Measurements from ENCODE around the gene FSIP1. TPM values are rescaled to one million over a fixed set of nuclear protein-coding genes. Genes with fewer than 3 reads are reported as not detected.
A peak's percentile ranks its signal among the peaks of the same experiment; 100 is the strongest.

FSIP1 gene
- total RNA-seq, 1 experiment from 2014 or later: 3.2 TPM

GRCh38 chr15:39595338-39596221 lies 187.1 kb downstream of the FSIP1 start:
- no peak for DNase-seq (ENCODE audit: unreplicated experiment)
- Mint-ChIP-seq H3K9me3 (ENCODE audit: unreplicated experiment) (no peaks in the 10 kb centered on the region), H3K27me3 (ENCODE audit: insufficient read depth, unreplicated experiment) (no peaks in the 10 kb centered on the region), H3K4me1 (ENCODE audit: insufficient read depth, unreplicated experiment) (peaks cover 17% of the 10 kb centered on the region), H3K27ac (ENCODE audit: low read depth, unreplicated experiment) (peak overlapping the region; percentile 81), H3K36me3 (ENCODE audit: insufficient read depth, unreplicated experiment) (peaks cover 72% of the 10 kb centered on the region), H3K4me3 (ENCODE audit: unreplicated experiment) (no peak overlapping the region)
- TF ChIP-seq CTCF (IDR thresholded peaks at IDR 0.05; ENCODE audit: unreplicated experiment): no peak
- TSS peak; percentile 43 for BruUV-seq (replicated peaks)
- POLR2A ChIA-PET: interaction anchor here (0.6 to 1.8 kb wide), 5 partner anchors 30 to 418 kb away, joined by 3 to 5 read pairs (median 3); no protein-coding TSS in a partner anchor
- intact Hi-C loops (cut with micrococcal nuclease): no loop called here
- CTCF ChIA-PET: interaction anchor here (0.7 to 1.8 kb wide), 7 partner anchors 13 to 415 kb away, joined by 3 to 6 read pairs (median 4); no protein-coding TSS in a partner anchor

- CTCF ChIA-PET: interaction anchor here (0.7 to 1.8 kb wide), 5 partner anchors 12 to 414 kb away, joined by 3 to 6 read pairs (median 3); no protein-coding TSS in a partner anchor
- peaks cover 17% of the 10 kb centered on the region for H3K4me1 Mint-ChIP-seq (ENCODE audit: insufficient read depth, unreplicated experiment)
- no peak for TF ChIP-seq CTCF (IDR thresholded peaks at IDR 0.05; ENCODE audit: unreplicated experiment)
- H3K27ac Mint-ChIP-seq (ENCODE audit: low read depth, unreplicated experiment): peak overlapping the region; percentile 43
- no peaks in the 10 kb centered on the region for H3K9me3 Mint-ChIP-seq (ENCODE audit: unreplicated experiment)
- intact Hi-C loops (cut with micrococcal nuclease): no loop called here
- no peak for DNase-seq (ENCODE audit: unreplicated experiment)
- H3K27me3 Mint-ChIP-seq (ENCODE audit: insufficient read depth, unreplicated experiment): no peaks in the 10 kb centered on the region
- H3K4me3 Mint-ChIP-seq (ENCODE audit: unreplicated experiment): no peak overlapping the region
- BruUV-seq (replicated peaks): no TSS peak
- POLR2A ChIA-PET: interaction anchor here (0.6 to 1.8 kb wide), 5 partner anchors 13 to 145 kb away, joined by 3 to 5 read pairs (median 3); no protein-coding TSS in a partner anchor
- peaks cover 80% of the 10 kb centered on the region for H3K36me3 Mint-ChIP-seq (ENCODE audit: insufficient read depth, unreplicated experiment)
Measured at GRCh38 chr15:39594446-39595337, 187.9 kb downstream of the FSIP1 start.

GRCh38 chr15:39593656-39594445 lies 188.8 kb downstream of the FSIP1 start:
- intact Hi-C loops (cut with micrococcal nuclease): no loop called here
- Mint-ChIP-seq H3K4me1 (ENCODE audit: insufficient read depth, unreplicated experiment) (peaks cover 20% of the 10 kb centered on the region), H3K27ac (ENCODE audit: low read depth, unreplicated experiment) (peak overlapping the region; percentile 43), H3K36me3 (ENCODE audit: insufficient read depth, unreplicated experiment) (peaks cover 89% of the 10 kb centered on the region), H3K4me3 (ENCODE audit: unreplicated experiment) (no peak overlapping the region), H3K27me3 (ENCODE audit: insufficient read depth, unreplicated experiment) (no peaks in the 10 kb centered on the region), H3K9me3 (ENCODE audit: unreplicated experiment) (no peaks in the 10 kb centered on the region)
- DNase-seq (ENCODE audit: unreplicated experiment): no peak
- POLR2A ChIA-PET: interaction anchor here (0.9 to 1.8 kb wide), 3 partner anchors 12 to 47 kb away, joined by 3 to 5 read pairs (median 3); no protein-coding TSS in a partner anchor
- TF ChIP-seq CTCF (IDR thresholded peaks at IDR 0.05; ENCODE audit: unreplicated experiment): no peak
- no TSS peak for BruUV-seq (replicated peaks)
- CTCF ChIA-PET: interaction anchor here (0.7 to 1.8 kb wide), 4 partner anchors 11 to 194 kb away, joined by 3 to 6 read pairs (median 4); no protein-coding TSS in a partner anchor
